Breast epithelium (tissue), 3 donors: ENCODE data around the gene PLCB2.

Experiments
- POLR2A ChIP-seq: fragments of 450-650 bp; IDR thresholded peaks from one replicate; pipeline ENCODE4 v1.6.1; 2016; ENCODE audit warnings: antibody characterized with exemption, mild to moderate bottlenecking, moderate library complexity
- POLR2AphosphoS5 ChIP-seq, 3 donors: sonication (generic); formaldehyde crosslinking; IDR thresholded peaks; one replicate each; pipeline ENCODE4 v1.6.1; 2017; ENCODE audit warnings: antibody characterized with exemption in 3 of 3
- TF ChIP-seq, protein P1 (sequence below), 3 donors: fragments of 450-650 bp; IDR thresholded peaks; one replicate each; pipeline ENCODE4 v1.5.1; 2016 to 2017; ENCODE audit warnings: antibody characterized with exemption in 3 of 3, mild to moderate bottlenecking in 3 of 3, moderate library complexity in 3 of 3

GRCh38 chr15:40241269-40242212 lies 66.2 kb downstream of the PLCB2 start:
- no peak for TF ChIP-seq POLR2AphosphoS5 (IDR thresholded peaks at IDR 0.05)
- TF ChIP-seq, protein P1, sequence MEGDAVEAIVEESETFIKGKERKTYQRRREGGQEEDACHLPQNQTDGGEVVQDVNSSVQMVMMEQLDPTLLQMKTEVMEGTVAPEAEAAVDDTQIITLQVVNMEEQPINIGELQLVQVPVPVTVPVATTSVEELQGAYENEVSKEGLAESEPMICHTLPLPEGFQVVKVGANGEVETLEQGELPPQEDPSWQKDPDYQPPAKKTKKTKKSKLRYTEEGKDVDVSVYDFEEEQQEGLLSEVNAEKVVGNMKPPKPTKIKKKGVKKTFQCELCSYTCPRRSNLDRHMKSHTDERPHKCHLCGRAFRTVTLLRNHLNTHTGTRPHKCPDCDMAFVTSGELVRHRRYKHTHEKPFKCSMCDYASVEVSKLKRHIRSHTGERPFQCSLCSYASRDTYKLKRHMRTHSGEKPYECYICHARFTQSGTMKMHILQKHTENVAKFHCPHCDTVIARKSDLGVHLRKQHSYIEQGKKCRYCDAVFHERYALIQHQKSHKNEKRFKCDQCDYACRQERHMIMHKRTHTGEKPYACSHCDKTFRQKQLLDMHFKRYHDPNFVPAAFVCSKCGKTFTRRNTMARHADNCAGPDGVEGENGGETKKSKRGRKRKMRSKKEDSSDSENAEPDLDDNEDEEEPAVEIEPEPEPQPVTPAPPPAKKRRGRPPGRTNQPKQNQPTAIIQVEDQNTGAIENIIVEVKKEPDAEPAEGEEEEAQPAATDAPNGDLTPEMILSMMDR (IDR thresholded peaks at IDR 0.05) = no peak
- TF ChIP-seq POLR2A = no peak
